Activated B cell treated with CpG ODN at 0.5 μM for 24 hours (primary cell): Measurements from ENCODE around the gene ADISSP. TPM values are rescaled to one million over a fixed set of nuclear protein-coding genes. Genes with fewer than 3 reads are reported as not detected.
"Not testable (repeated sequence)": the region's sequence is repeated elsewhere in the genome, so short reads cannot be mapped to it uniquely, and the experiment has no call there.

Experiments used
- ATAC-seq: fragments of 200-7000 bp; cut with Tn5 transposase; one replicate; pipeline ENCODE4 v1.10.0; 2021; ENCODE audit warnings: low read depth, mild to moderate bottlenecking, moderate library complexity
- CTCF ChIA-PET: fragments of 350-600 bp; sonication (Branson Sonifier 250); formaldehyde crosslinking; loops from one replicate; lab custom pipeline; 2021; ENCODE audit warnings: antibody characterized with exemption; lab: Charles Lee
- POLR2A ChIA-PET: fragments of 350-600 bp; sonication (Branson Sonifier 250); formaldehyde crosslinking; loops from one replicate; lab custom pipeline; 2021; ENCODE audit warnings: antibody characterized with exemption; lab: Charles Lee
- DNase-seq: peaks from one replicate; pipeline ENCODE4 v3.0.0; 2022
- H3K27ac Mint-ChIP-seq: one replicate; pipeline ENCODE4 v1.8.0; 2020; ENCODE audit warnings: mixed read lengths
- H3K27me3 Mint-ChIP-seq: one replicate; pipeline ENCODE4 v1.8.0; 2021; ENCODE audit warnings: mixed read lengths
- H3K36me3 Mint-ChIP-seq: one replicate; pipeline ENCODE4 v1.8.0; 2021; ENCODE audit warnings: low read depth, mixed read lengths
- H3K4me1 Mint-ChIP-seq: one replicate; pipeline ENCODE4 v1.8.0; 2021; ENCODE audit warnings: mixed read lengths
- H3K4me3 Mint-ChIP-seq: one replicate; pipeline ENCODE4 v1.8.0; 2020; ENCODE audit warnings: mild to moderate bottlenecking, mixed read lengths
- H3K9me3 Mint-ChIP-seq: one replicate; pipeline ENCODE4 v1.8.0; 2020; ENCODE audit warnings: mixed read lengths
- intact Hi-C: fragments of 100-400 bp; cut with micrococcal nuclease; formaldehyde crosslinking; loops from one replicate; pipeline ENCODE4 v1.15.1; 2024
- total RNA-seq: library from RNA; stranded (reverse); gene quantifications from 2 replicates; pipeline ENCODE4 v1.2.3, GENCODE V29; 2022
- TF ChIP-seq, protein P1 (sequence below): fragments of 200-600 bp; IDR thresholded peaks from one replicate; pipeline ENCODE4 v1.8.0; 2022; ENCODE audit warnings: antibody characterized with exemption, mild to moderate bottlenecking

Gene ADISSP
- total RNA-seq, 1 donor from 2014 or later = 29.9 TPM

DNA sequence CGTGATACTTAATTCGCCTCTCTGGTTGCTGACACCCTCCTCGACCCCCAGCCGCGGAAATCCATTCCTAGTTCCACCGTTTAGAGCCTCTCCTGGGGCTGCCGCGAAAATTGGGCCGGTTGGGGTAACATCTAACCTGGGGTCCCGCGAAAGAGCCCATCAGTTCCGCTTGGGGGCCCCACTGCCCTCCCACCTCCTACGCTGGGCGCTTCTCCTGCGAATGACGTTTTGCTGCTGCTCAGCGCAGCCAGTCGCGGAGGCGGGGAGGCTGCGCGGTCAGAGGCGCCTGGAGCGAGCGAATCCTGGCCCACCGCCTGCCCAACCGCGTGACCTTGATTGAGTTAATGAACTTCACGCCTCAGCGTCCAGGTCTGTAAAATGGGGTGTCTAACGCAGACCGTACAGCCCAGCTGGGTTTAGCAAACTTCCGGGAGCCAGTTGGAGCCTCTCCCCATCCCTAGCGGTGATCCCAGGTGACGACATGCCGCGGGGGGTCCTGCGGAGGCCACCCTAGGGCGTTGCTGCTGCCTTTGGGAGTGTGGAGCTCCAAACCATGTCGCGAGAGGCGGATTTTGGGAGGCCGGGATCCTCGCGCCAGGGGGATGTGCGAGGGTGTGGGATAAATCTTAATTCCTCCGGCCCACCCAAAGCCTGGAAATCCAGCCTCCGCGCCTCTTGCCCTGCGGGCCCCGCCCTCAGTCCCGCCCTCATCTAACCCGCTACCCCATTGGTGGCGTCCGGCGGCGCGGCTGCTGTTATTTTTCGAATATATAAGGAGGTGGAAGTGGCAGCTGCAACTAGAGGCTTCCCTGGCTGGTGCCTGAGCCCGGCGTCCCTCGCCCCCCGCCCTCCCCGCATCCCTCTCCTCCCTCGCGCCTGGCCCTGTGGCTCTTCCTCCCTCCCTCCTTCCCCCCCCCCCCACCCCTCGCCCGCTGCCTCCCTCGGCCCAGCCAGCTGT lies 28.2 kb upstream of the ADISSP start, which contains the start of gene CDC25B:
CDC25B (plus strand) TSS at position 800 of the 958 bp plus-strand sequence. CDS start 222 bp downstream, outside the sequence.
- ATAC-seq = peak; percentile 84
- Mint-ChIP-seq H3K4me3 (peak within 1 kb of the TSS; percentile 92), H3K36me3 (peaks cover 11% of the 10 kb centered on the region), H3K4me1 (peaks cover 50% of the 10 kb centered on the region), H3K27me3 (no peaks in the 10 kb centered on the region), H3K27ac (peak within 1 kb of the TSS; percentile 95), H3K9me3 (no peaks in the 10 kb centered on the region)
- intact Hi-C loops = loop anchor here (1.0 to 5.0 kb wide), 6 partner anchors 9 to 92 kb away; partner anchors contain the start of genes AP5S1, CENPB, MAVS and PANK2
- DNase-seq = peak; percentile 75
- ChIA-PET POLR2A (interaction anchor here (1.4 to 2.6 kb wide), 6 partner anchors 9 to 28 kb away, joined by 4 to 26 read pairs (median 10); partner anchors contain the start of genes ADISSP, AP5S1 and CENPB), CTCF (interaction anchor here (0.7 to 2.0 kb wide), 2 partner anchors 25 to 59 kb away, joined by 3 to 5 read pairs; partner anchors contain the start of gene AP5S1)
- TF ChIP-seq, protein P1, sequence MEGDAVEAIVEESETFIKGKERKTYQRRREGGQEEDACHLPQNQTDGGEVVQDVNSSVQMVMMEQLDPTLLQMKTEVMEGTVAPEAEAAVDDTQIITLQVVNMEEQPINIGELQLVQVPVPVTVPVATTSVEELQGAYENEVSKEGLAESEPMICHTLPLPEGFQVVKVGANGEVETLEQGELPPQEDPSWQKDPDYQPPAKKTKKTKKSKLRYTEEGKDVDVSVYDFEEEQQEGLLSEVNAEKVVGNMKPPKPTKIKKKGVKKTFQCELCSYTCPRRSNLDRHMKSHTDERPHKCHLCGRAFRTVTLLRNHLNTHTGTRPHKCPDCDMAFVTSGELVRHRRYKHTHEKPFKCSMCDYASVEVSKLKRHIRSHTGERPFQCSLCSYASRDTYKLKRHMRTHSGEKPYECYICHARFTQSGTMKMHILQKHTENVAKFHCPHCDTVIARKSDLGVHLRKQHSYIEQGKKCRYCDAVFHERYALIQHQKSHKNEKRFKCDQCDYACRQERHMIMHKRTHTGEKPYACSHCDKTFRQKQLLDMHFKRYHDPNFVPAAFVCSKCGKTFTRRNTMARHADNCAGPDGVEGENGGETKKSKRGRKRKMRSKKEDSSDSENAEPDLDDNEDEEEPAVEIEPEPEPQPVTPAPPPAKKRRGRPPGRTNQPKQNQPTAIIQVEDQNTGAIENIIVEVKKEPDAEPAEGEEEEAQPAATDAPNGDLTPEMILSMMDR = no peak

DNA sequence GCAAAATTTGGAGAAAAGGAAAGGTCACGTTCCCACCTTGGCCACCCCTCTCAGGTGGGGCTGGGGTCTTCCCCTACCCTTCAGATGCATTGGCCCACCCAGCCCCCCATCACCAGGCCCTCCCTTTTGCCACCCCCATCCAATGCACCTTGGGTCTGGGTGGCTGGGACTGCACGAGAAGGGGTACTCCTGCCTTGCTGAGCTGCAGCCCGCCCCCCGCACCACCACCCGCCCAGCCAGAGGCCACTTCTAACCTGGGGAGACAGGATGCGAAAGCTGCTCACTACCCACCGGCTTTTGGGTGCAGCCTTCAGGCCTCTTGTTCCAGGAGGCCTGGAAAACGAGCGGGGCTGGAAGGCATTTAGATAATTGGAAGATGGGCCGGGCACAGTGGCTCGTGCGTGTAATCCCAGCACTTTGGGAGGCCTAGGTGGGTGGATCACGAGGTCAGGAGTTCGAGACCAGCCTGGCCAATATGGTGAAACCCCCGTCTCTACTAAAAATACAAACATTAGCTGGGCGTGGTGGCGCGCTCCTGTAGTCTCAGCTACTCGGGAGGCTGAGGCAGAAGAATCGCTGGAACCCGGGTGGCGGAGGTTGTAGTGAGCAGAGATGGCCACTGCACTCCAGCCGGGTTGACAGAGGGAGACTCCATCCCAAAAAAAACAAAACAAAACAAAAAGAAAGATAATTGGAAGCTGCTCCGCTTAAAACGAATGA lies 27.3 kb upstream of the ADISSP start:
- DNase-seq (no peak), ATAC-seq (no peak)
- H3K27ac Mint-ChIP-seq = peak overlapping the region; percentile 95
- peak overlapping the region; percentile 92 for H3K4me3 Mint-ChIP-seq
- peaks cover 8% of the 10 kb centered on the region for H3K36me3 Mint-ChIP-seq
- TF ChIP-seq, protein P1 = no peak
- no peaks in the 10 kb centered on the region for H3K9me3 Mint-ChIP-seq
- peaks cover 41% of the 10 kb centered on the region for H3K4me1 Mint-ChIP-seq
- H3K27me3 Mint-ChIP-seq = no peaks in the 10 kb centered on the region
- ChIA-PET CTCF (interaction anchor here (2.0 kb wide), 1 partner anchor 60 kb away, joined by 5 read pairs; no protein-coding TSS in a partner anchor), POLR2A (interaction anchor here (1.7 to 2.6 kb wide), 5 partner anchors 9 to 27 kb away, joined by 4 to 26 read pairs (median 14); partner anchors contain the start of genes ADISSP, AP5S1 and CENPB)
- intact Hi-C loops = loop anchor here (1.0 to 5.0 kb wide), 3 partner anchors 9 to 92 kb away; partner anchors contain the start of genes CENPB and PANK2

DNA sequence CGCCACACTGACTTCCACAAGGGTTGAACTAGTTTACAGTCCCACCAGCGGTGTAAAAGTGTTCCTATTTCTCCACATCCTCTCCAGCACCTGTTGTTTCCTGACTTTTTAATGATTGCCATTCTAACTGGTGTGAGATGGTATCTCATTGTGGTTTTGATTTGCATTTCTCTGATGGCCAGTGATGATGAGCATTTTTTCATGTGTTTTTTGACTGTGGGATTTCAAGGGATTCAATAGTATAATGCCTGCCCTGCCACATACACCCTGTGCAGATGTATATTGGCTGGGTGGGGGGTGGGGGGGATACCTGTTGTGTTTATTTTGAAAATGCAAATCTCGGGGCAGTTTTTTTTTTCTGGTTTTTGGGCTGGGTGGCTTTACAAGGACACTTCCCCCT lies 26.6 kb upstream of the ADISSP start:
- H3K4me3 Mint-ChIP-seq, H3K27ac Mint-ChIP-seq, DNase-seq, intact Hi-C loops, H3K9me3 Mint-ChIP-seq, H3K27me3 Mint-ChIP-seq, H3K36me3 Mint-ChIP-seq, ATAC-seq: not testable (repeated sequence)
- POLR2A ChIA-PET = interaction anchor here (2.3 to 2.6 kb wide), 2 partner anchors 8 to 26 kb away, joined by 14 to 19 read pairs; partner anchors contain the start of genes ADISSP and CENPB
- H3K4me1 Mint-ChIP-seq = peaks cover 34% of the 10 kb centered on the region
- CTCF ChIA-PET = interaction anchor here (2.0 kb wide), 1 partner anchor 61 kb away, joined by 5 read pairs; no protein-coding TSS in a partner anchor

DNA sequence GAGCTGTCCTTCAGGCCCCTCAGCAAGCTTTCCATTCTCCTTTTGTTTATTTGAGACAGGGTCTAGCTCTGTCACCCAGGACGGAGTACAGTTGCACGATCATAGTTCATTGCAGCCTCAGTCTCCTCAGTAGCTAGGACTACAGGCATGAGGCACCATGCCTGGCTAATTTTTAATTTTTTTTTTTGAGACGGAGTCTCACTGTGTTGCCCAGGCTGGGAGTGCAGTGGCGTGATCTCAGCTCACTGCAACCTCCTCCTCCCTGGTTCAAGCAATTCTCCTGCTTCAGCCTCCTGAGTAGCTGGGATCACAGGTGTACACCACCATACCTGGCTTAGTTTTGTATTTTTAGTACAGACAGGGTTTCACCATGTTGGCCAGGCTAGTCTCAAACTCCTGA lies 21.6 kb upstream of the ADISSP start:
- H3K27me3 Mint-ChIP-seq, H3K4me3 Mint-ChIP-seq, DNase-seq, H3K36me3 Mint-ChIP-seq, ATAC-seq, intact Hi-C loops, H3K27ac Mint-ChIP-seq, H3K9me3 Mint-ChIP-seq: not testable (repeated sequence)
- peaks cover 24% of the 10 kb centered on the region for H3K4me1 Mint-ChIP-seq
- CTCF ChIA-PET = interaction anchor here (1.0 to 4.7 kb wide), 3 partner anchors 31 to 296 kb away, joined by 4 to 46 read pairs (median 5); partner anchors contain the start of gene AP5S1
- POLR2A ChIA-PET = interaction anchor here (0.5 to 4.9 kb wide), 3 partner anchors 30 to 1402 kb away, joined by 3 to 65 read pairs (median 8); partner anchors contain the start of gene AP5S1

DNA sequence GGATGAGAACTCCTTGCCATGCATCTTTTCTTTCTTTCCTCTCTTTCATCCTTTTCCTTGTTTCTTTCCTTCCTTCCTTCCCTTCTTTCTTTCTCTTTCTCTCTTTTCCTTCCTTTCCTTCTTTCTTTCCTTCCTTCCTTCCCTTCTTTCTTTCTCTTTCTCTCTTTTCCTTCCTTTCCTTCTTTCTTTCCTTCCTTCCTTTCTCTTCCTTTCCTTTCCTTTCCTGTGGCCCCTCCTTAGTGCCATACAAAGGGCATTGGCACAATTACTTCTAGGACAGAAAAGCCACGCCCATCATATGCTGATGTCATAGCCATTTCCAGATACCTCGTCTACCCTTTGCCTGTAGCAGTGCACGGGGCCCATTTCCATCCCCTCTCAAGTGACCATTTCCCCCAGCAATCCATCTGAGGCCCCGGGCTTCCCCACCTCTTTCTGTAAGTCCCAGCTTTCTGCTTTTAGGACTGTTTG lies 21.2 kb upstream of the ADISSP start:
- no peaks in the 10 kb centered on the region for H3K27me3 Mint-ChIP-seq
- peaks cover 7% of the 10 kb centered on the region for H3K36me3 Mint-ChIP-seq
- TF ChIP-seq, protein P1 = no peak
- H3K4me3 Mint-ChIP-seq = peak overlapping the region; percentile 66
- no peaks in the 10 kb centered on the region for H3K9me3 Mint-ChIP-seq
- POLR2A ChIA-PET = interaction anchor here (0.7 to 4.9 kb wide), 3 partner anchors 11 to 1403 kb away, joined by 3 to 65 read pairs (median 12); partner anchors contain the start of gene AP5S1
- peaks cover 24% of the 10 kb centered on the region for H3K4me1 Mint-ChIP-seq
- DNase-seq (no peak), ATAC-seq (no peak)
- intact Hi-C loops = no loop called here
- CTCF ChIA-PET = interaction anchor here (0.7 to 4.7 kb wide), 5 partner anchors 29 to 296 kb away, joined by 3 to 46 read pairs (median 5); partner anchors contain the start of gene AP5S1
- no peak overlapping the region for H3K27ac Mint-ChIP-seq
